ENCODE measurements around the gene TNS1. TPM values are rescaled to one million over a fixed set of nuclear protein-coding genes. Genes with fewer than 3 reads are reported as not detected.

TNS1 gene
- polyA plus RNA-seq, 3 donors = 0.26 to 1.6 (median 1.5) TPM

- peaks cover 22% of the 10 kb centered on the region for H3K4me1 Mint-ChIP-seq
- intact Hi-C loops (cut with micrococcal nuclease) = no loop called here
- no peaks in the 10 kb centered on the region for H4K20me1 ChIP-seq (ENCODE audit: insufficient read depth, low read length)
- peaks cover 0 to 11% (median 6%) of the 10 kb centered on the region in 3 donors for H3K27me3 Mint-ChIP-seq (ENCODE audit: low read depth in 3 of 3)
- peaks cover 0 to 8% of the 10 kb centered on the region in 2 donors for H3K36me3 Mint-ChIP-seq
- no peak for DNase-seq
- H3K4me1 ChIP-seq (ENCODE audit: control insufficient read depth in 1 of 2, insufficient read depth in 2 of 2, low read length in 2 of 2) = peaks cover 13 to 21% of the 10 kb centered on the region in 2 donors
- H3K4me3 Mint-ChIP-seq = no peak overlapping the region
- H3K9me3 ChIP-seq (replicated peaks in 1 of 2; ENCODE audit: control insufficient read depth in 1 of 2, insufficient read depth in 1 of 2, low read length in 2 of 2) = no peaks in the 10 kb centered on the region
- H3K79me2 ChIP-seq (ENCODE audit: insufficient read depth, low read length) = no peaks in the 10 kb centered on the region
- no peak overlapping the region for H3K27ac Mint-ChIP-seq
- H2AFZ ChIP-seq (ENCODE audit: insufficient read depth, low read depth, low read length, poor library complexity, severe bottlenecking) = no peak overlapping the region
- H3K36me3 ChIP-seq (replicated peaks in 1 of 2; ENCODE audit: control insufficient read depth in 1 of 2, insufficient read depth in 2 of 2, low read length in 2 of 2) = no peaks in the 10 kb centered on the region
- WGBS (ENCODE audit: insufficient coverage) = no CpG with 5 or more reads among the region's 3 CpGs
- H3K9me3 Mint-ChIP-seq = no peaks in the 10 kb centered on the region
- H3K27me3 ChIP-seq (ENCODE audit: control insufficient read depth in 2 of 2, insufficient read depth in 2 of 2, low read length in 2 of 2) = no peaks in the 10 kb centered on the region
- no peak overlapping the region for H3K4me2 ChIP-seq (replicated peaks; ENCODE audit: extremely low read depth, low read length, poor library complexity, severe bottlenecking)
- no peak overlapping the region for H3K4me3 ChIP-seq (replicated peaks in 1 of 3; ENCODE audit: low read depth in 2 of 3, low read length in 3 of 3)
- TF ChIP-seq CTCF (IDR thresholded peaks at IDR 0.05) = no peak
- no peak overlapping the region for H3K27ac ChIP-seq (ENCODE audit: low read depth in 1 of 2, low read length in 2 of 2)
- H3K9ac ChIP-seq (ENCODE audit: insufficient read depth, low read length, poor library complexity, severe bottlenecking) = no peak overlapping the region
These were observed 58.4 kb downstream of the TNS1 start for GRCh38 chr2:217944366-217944765.

- 7% methylated on average over 16 of the region's 16 CpGs for WGBS (ENCODE audit: insufficient coverage)
- no peaks in the 10 kb centered on the region for H3K36me3 ChIP-seq (replicated peaks in 1 of 2; ENCODE audit: control insufficient read depth in 1 of 2, insufficient read depth in 2 of 2, low read length in 2 of 2)
- H4K20me1 ChIP-seq (ENCODE audit: insufficient read depth, low read length) = no peaks in the 10 kb centered on the region
- peak overlapping the region in 2 of 3 experiments; percentile 3 to 61 for H3K4me3 ChIP-seq (replicated peaks in 1 of 3; ENCODE audit: low read depth in 2 of 3, low read length in 3 of 3)
- H3K79me2 ChIP-seq (ENCODE audit: insufficient read depth, low read length) = no peaks in the 10 kb centered on the region
- H3K4me1 Mint-ChIP-seq = peaks cover 22% of the 10 kb centered on the region
- no peaks in the 10 kb centered on the region for H3K9me3 Mint-ChIP-seq
- H3K4me3 Mint-ChIP-seq = peak overlapping the region; percentile 70 to 78
- peak overlapping the region; percentile 40 for H3K9ac ChIP-seq (ENCODE audit: insufficient read depth, low read length, poor library complexity, severe bottlenecking)
- peaks cover 0 to 11% (median 6%) of the 10 kb centered on the region in 3 donors for H3K27me3 Mint-ChIP-seq (ENCODE audit: low read depth in 3 of 3)
- peak overlapping the region in 6 of 7 donors; percentile 25 to 73 (median 58) for H3K27ac Mint-ChIP-seq
- no peaks in the 10 kb centered on the region for H3K27me3 ChIP-seq (ENCODE audit: control insufficient read depth in 2 of 2, insufficient read depth in 2 of 2, low read length in 2 of 2)
- peaks cover 13 to 21% of the 10 kb centered on the region in 2 donors for H3K4me1 ChIP-seq (ENCODE audit: control insufficient read depth in 1 of 2, insufficient read depth in 2 of 2, low read length in 2 of 2)
- H2AFZ ChIP-seq (ENCODE audit: insufficient read depth, low read depth, low read length, poor library complexity, severe bottlenecking) = peak overlapping the region; percentile 63
- H3K4me2 ChIP-seq (replicated peaks; ENCODE audit: extremely low read depth, low read length, poor library complexity, severe bottlenecking) = peak overlapping the region; percentile 58
- DNase-seq = peak; percentile 53 to 68 (median 57)
- intact Hi-C loops (cut with micrococcal nuclease) = no loop called here
- peaks cover 0 to 8% of the 10 kb centered on the region in 2 donors for H3K36me3 Mint-ChIP-seq
- peak overlapping the region in 1 of 2 donors; percentile 64 for H3K27ac ChIP-seq (ENCODE audit: low read depth in 1 of 2, low read length in 2 of 2)
- TF ChIP-seq CTCF (IDR thresholded peaks at IDR 0.05) = no peak
- H3K9me3 ChIP-seq (replicated peaks in 1 of 2; ENCODE audit: control insufficient read depth in 1 of 2, insufficient read depth in 1 of 2, low read length in 2 of 2) = no peaks in the 10 kb centered on the region
These were observed 59.1 kb downstream of the TNS1 start for GRCh38 chr2:217943446-217944321.

Measured in CD14-positive monocyte (primary cell).